NT2/D1 (cell line): ENCODE results near the gene TSPAN5.

Source experiments
- SUZ12 ChIP-seq: IDR thresholded peaks from 2 replicates; pipeline ENCODE4 v1.6.1; 2011; ENCODE audit not compliant: insufficient read length, insufficient read depth; ENCODE audit errors: extremely low read depth
- ZNF274 ChIP-seq: IDR thresholded peaks from 2 replicates; pipeline ENCODE4 v1.6.1; 2011; ENCODE audit warnings: mild to moderate bottlenecking, low read depth, low read length

- TF ChIP-seq ZNF274 = no peak
- no peak for TF ChIP-seq SUZ12
These were observed 3.6 kb upstream of the TSPAN5 start for GRCh38 chr4:98662055-98662453.
